ENCODE data around the gene PBLD.

The PBLD gene

DNA sequence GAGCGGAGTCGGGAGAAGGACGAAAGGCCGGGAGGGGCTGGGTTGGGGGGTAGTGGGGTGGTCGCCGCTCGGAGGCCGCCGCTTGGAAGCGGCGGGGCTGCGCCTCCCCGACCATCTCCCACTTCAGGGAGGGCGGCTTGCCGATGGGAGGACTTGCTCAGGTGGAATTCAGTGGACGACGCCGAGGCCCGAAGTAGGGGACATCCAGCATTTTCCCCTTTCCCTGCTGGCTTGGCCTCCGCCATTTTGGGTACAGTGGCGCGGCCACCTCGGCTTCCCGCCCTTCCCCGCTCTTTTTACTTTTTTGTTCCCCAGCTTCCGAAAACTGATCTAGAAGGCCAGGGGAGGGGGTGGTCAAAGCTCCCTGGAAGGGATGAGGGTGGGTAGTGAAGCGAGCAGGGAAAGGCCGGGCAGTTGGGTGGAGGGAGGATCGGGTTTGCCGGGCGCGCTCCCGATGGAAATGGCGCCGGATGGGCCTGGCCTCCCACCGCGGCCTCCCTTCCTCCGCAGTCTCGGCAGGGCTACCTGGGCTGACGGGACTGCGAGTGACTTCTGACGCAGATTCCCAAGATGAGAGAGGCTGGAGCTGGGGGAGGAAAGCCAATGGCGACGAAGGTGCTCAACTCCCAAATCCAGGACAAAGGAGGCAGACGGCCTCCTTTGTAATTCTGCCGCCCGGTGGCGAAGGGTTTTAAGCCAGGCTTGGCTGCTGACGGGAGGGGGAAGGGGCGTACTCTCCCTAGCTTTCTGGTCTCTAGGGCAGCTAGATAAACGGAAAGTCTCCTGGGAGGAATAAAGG, at the start of gene PBLD:
Gene PBLD (minus strand): TSS at position 670 of the 799 bp plus-strand sequence. CDS start 26,084 bp downstream, outside the sequence.
- peak; percentile 47 for DNase-seq

DNA sequence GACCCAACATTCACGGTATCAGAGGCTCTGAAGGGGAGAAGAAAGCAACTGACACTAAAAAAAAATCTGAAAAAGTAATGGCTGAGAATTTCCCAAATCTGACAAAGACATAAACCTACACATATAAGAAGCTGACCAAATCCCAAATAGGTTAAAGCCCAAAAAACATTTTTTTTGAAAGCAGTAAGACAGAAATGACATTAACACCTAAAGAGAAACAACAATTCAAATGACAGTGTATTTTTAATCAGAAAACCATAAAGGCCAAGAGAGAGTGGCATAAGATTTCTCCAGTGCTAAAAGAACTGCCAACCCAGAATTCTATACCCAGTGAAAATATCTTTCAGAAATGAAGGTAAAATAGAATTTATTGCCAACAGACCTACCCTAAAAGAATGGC, 38.9 kb upstream of the PBLD start:
- no peak for DNase-seq

DNA sequence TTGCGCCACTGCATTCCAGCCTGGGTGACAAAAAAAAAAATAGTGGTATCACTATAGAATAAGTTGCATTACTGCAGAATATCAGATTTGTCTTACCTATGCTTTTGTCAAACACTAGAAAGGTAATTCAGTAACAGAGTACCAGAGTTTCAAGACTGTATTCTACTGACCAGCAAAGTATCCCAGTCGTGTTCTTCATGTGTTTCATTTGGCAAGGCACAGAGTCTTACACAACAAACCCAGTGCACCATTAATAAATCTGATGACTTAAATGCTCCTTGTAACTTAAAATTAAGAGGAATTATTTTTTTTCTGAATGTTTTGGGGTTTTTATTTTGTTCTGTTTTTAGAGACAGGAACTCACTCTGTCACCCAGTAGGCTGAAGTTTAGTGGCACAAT, 34.4 kb upstream of the PBLD start:
- no peak for DNase-seq

DNA sequence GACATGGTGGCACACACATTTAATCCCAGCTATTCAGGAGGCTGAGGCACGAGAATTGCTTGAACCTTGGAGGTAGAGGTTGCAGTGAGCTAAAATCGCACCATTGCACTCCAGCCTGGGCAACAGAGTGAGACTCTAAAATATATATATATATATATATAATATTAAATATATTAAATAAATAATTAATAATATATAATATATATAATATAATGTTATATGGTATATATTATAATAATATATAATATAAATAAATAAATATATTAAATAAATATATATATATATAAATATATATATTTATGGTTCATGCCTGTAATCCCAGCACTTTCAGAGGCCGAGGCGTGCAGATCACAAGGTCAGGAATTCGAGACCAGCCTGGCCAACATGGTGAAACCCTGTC, 33.9 kb upstream of the PBLD start:
- DNase-seq: no peak

DNA sequence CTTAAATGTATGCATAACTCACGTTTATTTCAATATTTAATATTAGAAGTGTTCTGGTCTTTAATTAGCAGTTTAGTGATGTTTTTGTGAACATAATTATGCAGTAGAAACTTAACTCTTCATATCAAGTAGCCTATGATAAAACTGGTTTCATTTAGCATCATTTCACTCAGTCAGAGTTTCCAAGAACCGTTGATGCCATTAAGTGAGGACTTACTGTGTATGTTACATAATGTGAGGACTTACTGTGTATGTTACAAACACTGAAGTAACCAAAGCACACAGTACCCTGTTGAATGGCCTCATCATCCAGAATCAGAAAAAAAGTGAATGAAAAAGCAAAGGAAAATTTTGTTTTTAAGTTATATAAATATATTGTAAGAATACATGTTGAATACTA, 32.9 kb upstream of the PBLD start:
- no peak for DNase-seq

DNA sequence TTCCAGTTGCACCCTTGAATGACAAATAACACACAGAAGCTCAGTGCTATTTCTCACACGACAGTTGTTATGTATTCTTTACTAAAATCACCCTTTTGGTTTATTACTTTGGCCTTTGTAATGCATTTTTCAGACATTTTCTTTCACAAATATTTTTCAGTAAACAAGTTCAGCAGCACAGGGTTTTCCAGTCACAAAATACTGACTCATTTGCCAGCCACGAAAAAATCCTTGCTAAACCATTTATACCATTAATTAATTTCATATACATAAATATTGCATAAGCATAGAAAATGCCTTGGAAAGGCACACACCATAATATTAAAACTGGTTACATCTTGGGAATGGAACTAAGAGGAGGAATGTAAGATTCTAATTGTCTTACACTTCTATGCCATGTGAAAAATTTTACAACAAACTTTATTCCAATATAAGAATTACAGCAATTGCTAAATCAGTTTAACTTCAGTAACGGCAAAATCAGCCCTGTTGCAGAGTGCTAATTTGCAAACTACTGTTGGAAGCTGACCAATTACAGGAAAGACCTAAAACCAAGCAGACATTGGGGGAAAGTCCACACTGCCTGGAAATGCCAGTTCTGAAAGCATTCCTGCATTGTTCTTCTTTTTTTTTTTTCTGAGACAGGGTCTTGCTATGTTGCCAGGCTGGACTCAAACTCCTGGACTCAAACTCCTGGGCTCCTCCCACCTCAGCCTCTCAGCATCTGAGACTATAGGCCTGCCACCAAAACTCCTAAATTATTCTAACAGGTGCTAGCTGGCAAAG, 31.6 kb upstream of the PBLD start:
- DNase-seq: no peak

DNA sequence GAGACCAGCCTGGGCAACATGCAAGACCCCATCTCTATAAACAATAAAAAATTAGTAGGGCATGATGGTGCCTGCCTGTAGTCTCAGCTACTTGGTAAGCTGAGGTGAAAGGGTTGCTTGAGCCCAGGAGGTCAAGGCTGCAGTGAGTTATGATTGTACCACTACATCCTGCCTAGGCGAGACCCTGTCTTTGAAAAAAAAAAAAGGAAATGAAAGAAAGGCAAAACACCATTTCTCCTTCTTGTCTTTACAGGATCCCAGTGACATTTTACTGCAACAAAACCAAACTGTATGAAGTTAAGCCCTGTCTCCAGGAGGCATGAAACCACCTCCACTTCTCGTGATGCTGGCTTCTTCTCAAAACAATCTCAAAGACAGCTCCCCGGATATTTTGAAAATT, 29.9 kb upstream of the PBLD start:
- no peak for DNase-seq

DNA sequence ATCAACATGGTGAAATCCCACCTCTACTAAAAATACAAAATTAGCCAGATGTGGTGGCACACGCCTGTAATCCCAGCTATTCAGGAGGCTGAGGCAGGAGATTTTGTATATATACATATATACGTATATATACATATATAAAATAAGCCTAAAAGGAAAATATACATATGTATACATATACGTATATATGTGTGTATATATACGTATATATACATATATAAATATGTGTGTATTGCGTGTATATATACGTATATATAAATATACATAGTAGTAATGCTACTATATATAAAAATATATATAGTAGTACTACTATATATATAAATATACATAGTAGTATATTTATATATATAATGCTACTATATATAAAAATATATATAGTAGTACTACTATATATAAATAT, 26.5 kb upstream of the PBLD start:
- DNase-seq: no peak

DNA sequence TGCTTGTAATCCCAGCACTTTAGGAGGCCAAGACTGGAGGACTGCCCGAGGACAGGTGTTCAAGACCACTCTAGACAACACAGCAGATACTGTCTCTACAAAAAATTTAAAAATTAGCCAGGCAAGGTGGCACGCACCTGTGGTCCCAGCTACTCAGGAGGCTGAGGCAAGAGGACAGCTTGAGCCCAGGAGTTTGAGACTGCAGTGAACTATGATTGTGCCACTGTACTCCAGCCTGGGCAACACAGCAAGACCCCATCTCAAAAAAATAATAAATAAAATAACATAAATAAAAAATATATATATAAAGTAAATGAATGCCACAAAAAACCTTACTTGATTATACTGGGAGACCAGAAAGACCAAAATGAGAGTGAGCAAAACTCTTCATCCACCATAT, 20.8 kb upstream of the PBLD start:
- DNase-seq: no peak

DNA sequence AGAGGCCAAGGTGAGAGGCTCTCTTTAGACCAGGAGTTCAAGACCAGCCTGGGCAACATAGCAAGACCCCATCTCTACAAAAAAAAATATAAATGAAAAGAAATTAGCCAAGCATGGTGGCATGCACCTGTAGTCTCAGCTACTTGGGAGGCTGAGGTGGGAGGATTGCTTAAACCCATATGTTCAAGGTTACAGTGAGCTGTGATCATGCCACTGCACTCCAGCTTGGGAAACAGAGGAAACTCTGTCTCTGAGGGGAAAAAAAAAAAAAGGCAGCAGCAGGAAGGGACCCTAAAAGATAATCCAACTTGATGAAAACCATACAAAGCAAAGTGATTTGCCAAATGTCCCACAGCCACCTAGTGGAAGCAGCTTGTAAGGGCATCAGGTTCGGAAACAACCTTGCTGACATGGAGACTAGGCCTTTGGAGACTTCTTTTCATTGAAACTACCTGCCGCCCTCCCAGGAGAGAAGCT, 15.6 kb upstream of the PBLD start:
- DNase-seq: peak; percentile 8

DNA sequence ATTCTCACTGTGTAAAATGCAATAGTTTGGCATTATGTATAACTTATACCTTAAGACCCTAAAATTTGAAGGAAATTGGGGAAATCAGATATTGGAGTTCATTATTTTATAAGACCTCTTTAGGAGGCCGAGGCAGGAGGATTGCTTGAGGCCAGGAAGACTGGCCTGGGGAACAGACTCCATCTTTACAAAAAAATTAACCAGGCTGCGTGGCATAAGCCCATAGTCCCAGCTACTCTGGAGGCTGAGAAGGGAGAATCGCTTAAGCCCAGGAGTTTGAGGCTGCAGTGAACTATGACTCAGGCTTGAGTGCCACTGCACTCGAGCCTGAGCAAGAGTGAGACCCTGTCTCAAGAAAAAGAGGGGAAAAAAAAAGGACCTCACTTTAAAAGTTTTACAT, 14.0 kb upstream of the PBLD start:
- DNase-seq: no peak

DNA sequence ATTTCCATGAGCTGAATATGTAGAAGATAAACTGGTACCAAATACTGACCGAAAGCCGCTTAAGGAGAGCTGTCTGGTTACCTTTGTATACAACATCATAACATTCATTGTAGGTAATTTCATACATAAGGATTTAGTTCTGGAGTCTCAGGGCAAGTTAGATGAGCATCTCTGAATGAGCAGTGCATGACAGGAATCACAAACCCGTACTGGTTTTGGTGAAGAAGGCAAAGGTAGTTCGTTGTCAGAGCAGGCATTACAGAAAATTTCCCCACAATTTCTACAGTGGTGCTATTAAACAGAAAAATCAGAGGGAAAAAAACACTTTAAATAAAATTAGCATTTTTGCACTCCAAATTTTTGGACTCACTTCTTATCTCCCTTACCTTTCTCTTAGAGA, 12.9 kb upstream of the PBLD start:
- DNase-seq: no peak

DNA sequence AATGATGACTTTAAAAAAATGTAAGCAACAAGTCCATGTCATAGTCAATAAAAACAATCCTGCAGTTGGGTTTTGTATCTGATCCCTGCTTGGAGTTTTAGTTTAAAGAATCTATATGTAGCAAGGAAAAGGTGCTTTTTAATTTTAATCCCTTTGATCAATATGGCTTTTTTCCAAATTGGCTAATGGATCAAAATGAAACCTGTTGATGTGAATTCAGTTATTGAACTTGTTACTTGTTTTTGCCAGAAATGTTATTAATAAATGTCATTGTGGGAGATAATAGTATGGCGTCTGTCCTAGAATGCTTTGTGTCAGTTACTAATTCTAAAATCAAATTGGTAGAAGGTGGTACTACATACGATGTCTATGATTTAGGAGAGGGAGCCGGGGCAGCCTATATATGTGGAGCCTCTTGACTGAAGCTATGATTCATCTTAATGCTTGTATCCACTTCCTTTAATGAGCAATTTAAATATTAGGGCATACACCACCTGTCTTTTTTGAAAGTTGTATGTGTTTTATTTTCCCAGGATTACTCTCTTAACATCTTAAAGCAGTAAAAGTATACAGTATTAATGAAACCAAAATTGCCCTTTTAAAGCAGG, 10.3 kb upstream of the PBLD start:
- DNase-seq: no peak

DNA sequence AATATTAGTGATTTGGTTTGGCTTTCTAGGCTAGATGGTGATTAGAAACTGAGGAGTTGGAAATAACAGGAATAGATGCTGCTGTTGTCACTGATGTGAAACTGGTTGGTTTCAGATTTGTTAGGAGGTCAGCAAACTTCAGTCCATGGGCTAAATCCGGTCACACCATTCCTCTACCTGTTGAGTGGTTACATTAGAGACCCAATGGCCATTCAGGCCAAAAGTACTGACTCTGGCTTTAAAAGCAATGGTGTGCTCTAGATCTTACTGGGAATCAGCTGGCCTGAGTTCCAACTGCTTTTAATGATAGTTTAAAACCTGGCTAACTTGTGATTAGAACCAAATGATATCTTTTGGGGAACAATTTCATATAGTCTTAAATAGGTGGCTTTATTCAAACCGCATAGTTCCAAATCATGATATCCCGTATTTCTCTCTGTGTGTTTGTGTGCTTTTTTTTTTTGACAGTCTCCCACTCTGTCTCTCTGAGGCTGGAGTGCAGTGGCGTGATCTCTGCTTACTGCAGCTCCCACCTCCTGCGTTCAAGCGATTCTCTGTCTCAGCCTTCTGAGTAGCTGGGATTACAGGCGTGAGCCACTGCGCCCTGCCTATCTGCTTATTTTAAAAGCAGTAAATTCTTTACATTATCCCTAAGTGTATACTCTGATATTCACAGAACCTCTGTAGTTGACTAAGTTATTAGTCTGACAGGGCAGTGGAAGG, 7.8 kb upstream of the PBLD start:
- no peak for DNase-seq

DNA sequence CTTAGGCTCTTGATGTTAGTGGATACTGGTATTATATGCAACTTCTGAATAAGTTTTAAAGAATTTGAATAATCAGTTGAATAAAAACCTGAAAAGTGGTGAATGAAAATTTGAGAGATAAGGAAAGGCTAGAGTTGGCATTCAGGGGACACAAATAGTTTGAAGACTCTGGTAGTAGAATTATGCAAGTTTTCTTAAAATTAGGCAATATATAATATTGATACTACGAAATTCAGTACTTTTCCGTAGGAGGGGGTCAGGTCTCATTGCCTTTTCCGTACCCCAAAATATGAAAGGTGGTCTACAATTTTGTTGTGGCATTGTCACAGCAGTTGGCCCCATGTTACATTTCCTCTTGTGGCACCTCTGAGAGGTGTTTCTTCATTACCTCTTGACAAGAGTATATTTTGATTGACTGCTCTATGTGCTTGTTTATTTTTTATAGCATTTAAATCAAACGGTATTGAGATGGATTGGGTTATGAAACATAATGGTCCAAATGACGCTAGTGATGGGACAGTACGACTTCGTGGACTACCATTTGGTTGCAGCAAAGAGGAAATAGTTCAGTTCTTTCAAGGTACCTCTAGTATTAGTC, 4.1 kb upstream of the PBLD start:
- no peak for DNase-seq

DNA sequence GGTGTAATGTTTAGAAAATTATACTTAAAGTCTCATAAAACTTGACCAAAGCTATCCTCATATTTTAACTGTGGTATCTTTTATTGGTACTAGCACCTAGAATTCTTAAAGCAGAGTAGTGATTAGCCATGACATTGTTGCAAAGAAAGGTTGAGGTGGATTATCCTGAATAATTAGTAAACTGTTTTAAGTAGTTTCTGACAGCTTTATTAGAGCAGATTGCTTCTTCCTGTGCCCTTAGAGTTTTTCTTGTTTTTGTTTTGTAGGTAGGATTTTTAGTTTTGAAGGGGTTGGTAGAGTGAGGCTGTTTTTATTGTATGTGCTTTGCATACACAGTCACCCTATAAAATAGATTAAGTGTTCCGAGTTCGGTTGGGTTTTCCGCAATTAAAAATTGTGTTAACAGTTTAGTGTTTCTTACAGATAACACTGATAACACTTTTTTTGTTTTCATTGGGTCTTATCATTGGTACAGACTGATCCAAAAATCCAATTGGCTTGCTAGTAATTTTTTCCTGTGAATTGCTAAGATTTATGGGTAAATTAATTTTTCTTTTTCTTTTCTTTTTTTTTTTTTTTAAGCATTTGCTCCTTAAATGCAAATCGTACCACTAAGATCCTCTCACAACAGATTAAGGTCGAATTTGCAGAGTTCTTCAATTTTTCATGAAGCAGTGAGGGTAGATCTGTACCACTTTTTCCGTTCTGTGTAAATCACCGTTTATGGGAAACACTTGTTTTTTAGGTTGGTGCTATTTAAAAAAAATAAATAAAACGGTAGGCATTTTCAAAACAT, 2.1 kb upstream of the PBLD start:
- DNase-seq: no peak

DNA sequence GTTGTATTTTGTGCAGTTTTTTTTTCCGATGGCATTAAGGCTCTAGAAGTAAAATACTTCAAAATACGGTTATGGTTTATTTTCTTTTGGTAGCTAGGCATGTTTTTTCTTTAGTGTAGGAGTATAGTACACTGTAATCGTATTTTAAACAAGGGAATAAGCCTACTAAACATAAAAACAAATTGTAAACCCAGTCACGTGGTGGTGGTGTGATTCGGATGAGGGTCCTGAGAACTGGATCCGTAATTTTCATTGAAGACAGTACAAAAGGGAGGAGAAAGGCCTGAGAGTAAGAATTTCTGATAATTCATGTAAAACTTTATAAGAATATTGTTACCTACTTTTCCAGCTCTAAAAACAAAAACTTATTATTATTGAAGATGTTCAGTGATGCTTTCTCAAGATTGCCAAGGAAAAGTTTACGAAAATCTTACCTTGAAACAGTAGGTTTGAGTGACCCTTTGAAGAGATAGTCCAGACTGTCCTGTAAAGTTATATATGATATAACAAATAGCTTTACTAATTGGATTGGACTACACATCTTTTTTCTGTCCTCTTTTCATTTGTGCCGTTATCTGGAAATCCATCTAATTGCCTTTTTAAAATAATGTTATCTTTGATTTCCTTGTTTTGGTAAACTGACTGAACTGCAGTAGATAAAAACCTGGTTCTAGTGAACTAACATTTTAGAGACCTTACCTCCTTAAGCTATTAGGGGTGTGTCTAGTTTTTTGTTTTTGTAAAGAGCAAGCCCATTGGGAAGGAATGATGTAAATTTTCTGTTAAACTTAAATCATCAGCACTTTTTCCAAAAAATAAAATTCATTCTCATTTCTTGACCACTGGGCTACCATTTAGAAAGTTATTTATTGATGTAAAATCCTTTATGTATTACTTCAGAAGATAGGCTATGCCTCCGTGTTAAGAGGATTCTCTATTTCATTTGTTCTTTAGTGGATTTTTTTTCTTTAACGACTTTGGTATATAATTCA, 1.0 kb upstream of the PBLD start:
- DNase-seq: no peak

DNA sequence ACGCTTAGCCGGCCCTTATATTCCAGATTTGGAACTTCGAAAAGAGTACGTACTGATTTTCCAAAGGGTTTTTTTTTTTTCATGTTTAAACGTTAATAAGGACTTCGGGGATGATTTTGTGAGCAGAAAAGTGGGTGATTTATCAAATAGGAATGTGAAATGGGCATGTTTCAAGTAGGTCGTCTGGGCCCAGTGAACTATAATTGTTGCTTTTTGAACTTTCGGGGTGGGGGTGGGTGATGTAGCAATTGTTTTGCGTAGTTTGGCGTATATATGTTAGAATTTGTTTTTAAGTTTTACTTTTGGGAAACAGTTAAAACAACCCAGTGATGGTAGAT, 299 bp upstream of the PBLD start:
- no peak for DNase-seq

DNA sequence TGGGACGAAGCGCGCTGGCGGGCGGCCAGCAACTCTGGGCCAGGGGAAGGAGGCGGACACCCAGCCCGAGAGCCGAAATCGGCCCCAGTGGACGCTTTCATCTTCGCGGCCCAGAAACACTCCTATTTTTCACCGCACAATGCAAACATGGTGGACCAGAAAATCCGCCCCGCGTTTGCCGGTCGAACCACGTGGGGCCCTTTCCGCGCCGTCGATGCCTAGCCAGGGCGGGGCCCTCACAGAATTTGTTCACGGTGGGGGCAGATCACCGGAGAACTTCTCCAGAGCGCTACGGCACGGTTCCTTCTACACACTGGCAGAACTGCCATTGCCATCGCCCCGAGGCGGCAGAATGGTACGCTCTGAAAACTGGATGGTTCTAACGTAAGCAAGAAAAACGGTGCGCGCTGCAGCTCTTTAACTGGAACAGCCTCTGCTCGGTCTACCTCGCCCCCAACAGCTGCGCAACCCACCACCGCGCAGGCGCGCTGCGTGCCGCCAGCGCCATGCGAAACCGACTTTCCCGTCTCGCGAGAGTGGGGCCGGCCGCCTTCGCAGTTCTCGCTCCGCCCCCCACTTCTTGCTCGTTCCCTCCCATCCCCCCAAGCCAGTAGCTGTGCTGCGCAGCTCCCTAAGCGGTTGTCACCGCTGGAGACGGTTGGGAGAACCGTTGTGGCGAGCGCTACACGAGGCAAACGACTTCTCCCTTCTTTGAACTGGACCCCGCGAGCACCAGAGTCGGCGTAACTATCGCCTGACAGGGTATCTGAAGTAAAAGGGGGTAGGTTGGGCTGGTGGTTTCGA, 1.1 kb downstream of the PBLD start, which contains the start of gene HNRNPH3:
Gene HNRNPH3 (plus strand): TSS at position 610 of the 804 bp plus-strand sequence. CDS start 5,158 bp downstream, outside the sequence.
- peak; percentile 97 for DNase-seq

Data from amniotic stem cell (primary cell).